Type B pancreatic cell (in vitro differentiated cells): ENCODE measurements around the gene BRD2. TPM values are rescaled to one million over a fixed set of nuclear protein-coding genes. Genes with fewer than 3 reads are reported as not detected.

Source experiments
- DNase-seq: peaks from one replicate; pipeline ENCODE4 v3.0.0; 2021; ENCODE audit warnings: mixed read lengths; ENCODE audit not compliant: unreplicated experiment; ENCODE audit errors: extremely low spot score
- H3K27ac Mint-ChIP-seq: 2 replicates; pipeline ENCODE4 v1.8.0; 2021; ENCODE audit warnings: mild to moderate bottlenecking, mixed read lengths
- H3K27me3 Mint-ChIP-seq: 2 replicates; pipeline ENCODE4 v1.8.0; 2021; ENCODE audit warnings: mixed read lengths
- H3K36me3 Mint-ChIP-seq: 2 replicates; pipeline ENCODE4 v1.8.0; 2021; ENCODE audit warnings: mixed read lengths
- H3K4me1 Mint-ChIP-seq: one replicate; pipeline ENCODE4 v1.8.0; 2021; ENCODE audit warnings: mixed read lengths; ENCODE audit not compliant: unreplicated experiment
- H3K4me3 Mint-ChIP-seq: 2 replicates; pipeline ENCODE4 v1.8.0; 2021; ENCODE audit warnings: mild to moderate bottlenecking, mixed read lengths
- H3K9me3 Mint-ChIP-seq: 2 replicates; pipeline ENCODE4 v1.8.0; 2021; ENCODE audit warnings: mixed read lengths
- total RNA-seq: library from RNA; stranded (reverse); gene quantifications from 2 replicates; pipeline ENCODE4 v1.2.1, GENCODE V29; 2021; ENCODE audit warnings: low replicate concordance
- TF ChIP-seq, protein P1 (sequence below): fragments of 200-600 bp; sonication (generic); conservative IDR thresholded peaks from 2 replicates; pipeline ENCODE4 v1.5.0; 2021; ENCODE audit warnings: antibody characterized with exemption, mild to moderate bottlenecking

Gene BRD2
- total RNA-seq, 1 donor from 2014 or later = 241 TPM

DNA sequence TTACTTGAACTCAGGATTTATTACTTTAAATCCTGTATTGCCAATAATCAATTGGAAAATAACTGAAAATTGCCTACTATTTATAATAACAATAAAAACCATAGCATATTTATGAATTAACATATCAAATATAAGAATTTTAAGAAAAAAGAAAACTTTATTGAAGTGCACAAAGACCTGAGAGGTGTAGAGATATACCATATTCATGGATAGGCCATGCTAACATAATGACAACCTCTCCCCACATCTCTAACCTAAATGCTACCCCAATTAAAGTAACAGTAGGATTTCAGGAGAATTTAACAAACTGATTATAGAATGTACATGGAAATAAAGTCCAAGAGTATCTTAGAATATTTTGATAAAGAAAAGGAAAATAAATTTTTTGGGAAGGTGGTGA, 22.4 kb upstream of the BRD2 start:
- H3K9me3 Mint-ChIP-seq = no peaks in the 10 kb centered on the region

DNA sequence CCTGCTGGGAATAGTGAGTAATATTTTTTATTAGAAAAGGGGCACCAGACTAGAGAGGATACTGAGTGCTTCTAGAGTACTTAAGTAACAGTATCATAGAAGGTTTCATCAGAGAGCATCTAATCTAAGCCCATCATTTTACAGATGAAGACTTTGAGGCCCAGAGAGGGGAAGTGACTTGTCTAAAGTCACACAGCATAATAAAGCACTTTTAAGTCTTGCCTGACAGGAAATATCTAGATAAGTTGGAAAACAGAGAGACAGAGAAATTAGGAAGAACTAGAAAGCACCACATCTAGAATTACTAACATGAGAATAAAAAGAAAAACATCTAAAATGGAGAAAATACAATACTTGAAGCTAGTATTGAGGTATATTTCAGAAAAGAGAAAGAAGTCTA, 21.5 kb upstream of the BRD2 start:
- H3K27me3 Mint-ChIP-seq = peaks cover 15% of the 10 kb centered on the region
- no peaks in the 10 kb centered on the region for H3K36me3 Mint-ChIP-seq
- no peaks in the 10 kb centered on the region for H3K9me3 Mint-ChIP-seq
- TF ChIP-seq, protein P1, sequence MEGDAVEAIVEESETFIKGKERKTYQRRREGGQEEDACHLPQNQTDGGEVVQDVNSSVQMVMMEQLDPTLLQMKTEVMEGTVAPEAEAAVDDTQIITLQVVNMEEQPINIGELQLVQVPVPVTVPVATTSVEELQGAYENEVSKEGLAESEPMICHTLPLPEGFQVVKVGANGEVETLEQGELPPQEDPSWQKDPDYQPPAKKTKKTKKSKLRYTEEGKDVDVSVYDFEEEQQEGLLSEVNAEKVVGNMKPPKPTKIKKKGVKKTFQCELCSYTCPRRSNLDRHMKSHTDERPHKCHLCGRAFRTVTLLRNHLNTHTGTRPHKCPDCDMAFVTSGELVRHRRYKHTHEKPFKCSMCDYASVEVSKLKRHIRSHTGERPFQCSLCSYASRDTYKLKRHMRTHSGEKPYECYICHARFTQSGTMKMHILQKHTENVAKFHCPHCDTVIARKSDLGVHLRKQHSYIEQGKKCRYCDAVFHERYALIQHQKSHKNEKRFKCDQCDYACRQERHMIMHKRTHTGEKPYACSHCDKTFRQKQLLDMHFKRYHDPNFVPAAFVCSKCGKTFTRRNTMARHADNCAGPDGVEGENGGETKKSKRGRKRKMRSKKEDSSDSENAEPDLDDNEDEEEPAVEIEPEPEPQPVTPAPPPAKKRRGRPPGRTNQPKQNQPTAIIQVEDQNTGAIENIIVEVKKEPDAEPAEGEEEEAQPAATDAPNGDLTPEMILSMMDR = no peak
- DNase-seq = no peak
- H3K27ac Mint-ChIP-seq = no peak overlapping the region
- no peaks in the 10 kb centered on the region for H3K4me1 Mint-ChIP-seq
- no peak overlapping the region for H3K4me3 Mint-ChIP-seq

More for the DNA sequence above, 22.4 kb upstream of the BRD2 start:
- H3K36me3 Mint-ChIP-seq = no peaks in the 10 kb centered on the region
- no peak overlapping the region for H3K4me3 Mint-ChIP-seq
- no peak for DNase-seq
- TF ChIP-seq, protein P1 = no peak
- H3K4me1 Mint-ChIP-seq = peaks cover 3% of the 10 kb centered on the region
- no peak overlapping the region for H3K27ac Mint-ChIP-seq
- H3K27me3 Mint-ChIP-seq = peaks cover 17% of the 10 kb centered on the region

- no peak for DNase-seq
- Mint-ChIP-seq H3K36me3 (no peaks in the 10 kb centered on the region), H3K4me1 (peaks cover under 1% of the 10 kb centered on the region), H3K9me3 (no peaks in the 10 kb centered on the region), H3K4me3 (no peak overlapping the region), H3K27me3 (peaks cover 15% of the 10 kb centered on the region), H3K27ac (no peak overlapping the region)
- TF ChIP-seq, protein P1 = peak; percentile 67
These were observed 20.6 kb upstream of the BRD2 start for GRCh38 chr6:32947552-32948465.

- Mint-ChIP-seq H3K27ac (no peak overlapping the region), H3K36me3 (no peaks in the 10 kb centered on the region), H3K4me1 (peaks cover 12% of the 10 kb centered on the region), H3K27me3 (peaks cover 15% of the 10 kb centered on the region), H3K4me3 (no peak overlapping the region), H3K9me3 (no peaks in the 10 kb centered on the region)
- TF ChIP-seq, protein P1 = no peak
- DNase-seq = no peak
These were observed 19.3 kb upstream of the BRD2 start for GRCh38 chr6:32949113-32949512.

GRCh38 chr6:32950010-32950409, 18.4 kb upstream of the BRD2 start:
- Mint-ChIP-seq H3K27ac (no peak overlapping the region), H3K4me3 (no peak overlapping the region), H3K4me1 (peaks cover 12% of the 10 kb centered on the region), H3K27me3 (peaks cover 10% of the 10 kb centered on the region), H3K9me3 (no peaks in the 10 kb centered on the region), H3K36me3 (no peaks in the 10 kb centered on the region)
- DNase-seq = no peak
- TF ChIP-seq, protein P1 = no peak
